Right forelimb (tissue), 1 donor: Measurements from ENCODE around the gene PIGO.

ENCODE experiments used
- DNase-seq: peaks from one replicate; pipeline ENCODE4 v3.0.0-alpha.2; 2018

The PIGO gene

GRCh38 chr9:35096035-35096849 lies at the start of gene PIGO:
Gene PIGO, minus strand, starts transcription at chr9:35096591. Its CDS starts 1,026 bp downstream, at chr9:35095565.
- DNase-seq, result peak; percentile 91

- no peak for DNase-seq
These were observed 45.6 kb upstream of the PIGO start for GRCh38 chr9:35142037-35142436.

- DNase-seq, result no peak
These were observed 43.7 kb upstream of the PIGO start for GRCh38 chr9:35140093-35140492.

- no peak for DNase-seq
These were observed 40.5 kb upstream of the PIGO start for GRCh38 chr9:35136866-35137265.

DNA sequence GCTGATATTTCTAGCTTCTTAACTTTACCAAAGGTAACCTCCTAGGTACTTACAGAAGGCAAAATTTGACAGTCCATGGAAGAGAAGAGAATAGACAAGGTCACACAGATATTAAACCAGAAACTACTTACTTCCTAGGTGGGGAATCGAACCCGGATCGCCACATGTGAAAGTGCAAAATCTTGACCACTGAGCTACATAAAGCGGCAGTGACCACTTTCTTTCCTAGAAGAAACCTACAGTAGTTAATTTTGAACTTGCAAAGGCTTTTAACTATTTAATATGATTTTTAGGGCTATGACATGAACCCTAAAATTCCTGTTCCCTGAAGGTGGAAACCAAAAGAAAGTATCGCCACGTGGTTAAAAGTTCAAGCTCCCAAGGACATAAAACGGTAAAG lies 39.6 kb upstream of the PIGO start:
- no peak for DNase-seq

GRCh38 chr9:35134920-35135319 lies 38.5 kb upstream of the PIGO start:
- DNase-seq, result no peak

DNA sequence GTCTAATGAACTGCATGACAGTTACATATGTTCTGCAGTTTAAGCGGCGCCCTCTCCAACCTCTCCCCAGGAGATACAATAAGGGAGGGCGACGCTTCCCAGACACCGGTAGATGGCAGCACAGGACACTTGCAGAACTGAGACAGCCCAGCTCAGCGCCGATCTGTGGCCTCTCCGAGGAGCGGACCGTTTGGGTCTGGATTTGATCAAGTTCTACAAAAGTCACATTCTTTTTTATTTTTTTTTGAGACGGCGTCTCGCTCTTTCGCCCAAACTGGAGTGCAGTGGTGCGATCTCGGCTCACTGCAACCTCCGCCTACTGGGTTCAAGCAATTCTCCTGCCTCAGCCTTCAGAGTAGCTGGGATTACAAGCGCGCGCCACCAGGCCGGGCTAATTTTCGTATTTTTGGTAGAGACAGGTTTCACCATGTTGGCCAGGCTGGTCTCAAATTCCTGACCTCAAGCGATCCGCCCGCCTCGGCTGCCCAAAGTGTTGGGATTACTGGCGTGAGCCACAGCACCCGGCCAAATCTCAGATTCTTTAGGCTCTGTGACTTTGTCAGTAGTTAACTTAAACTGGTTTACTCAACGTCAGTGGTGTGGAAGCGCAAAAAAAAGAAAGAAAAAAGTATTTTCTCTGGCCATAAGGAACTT lies 20.6 kb upstream of the PIGO start:
- DNase-seq, result peak; percentile 91

DNA sequence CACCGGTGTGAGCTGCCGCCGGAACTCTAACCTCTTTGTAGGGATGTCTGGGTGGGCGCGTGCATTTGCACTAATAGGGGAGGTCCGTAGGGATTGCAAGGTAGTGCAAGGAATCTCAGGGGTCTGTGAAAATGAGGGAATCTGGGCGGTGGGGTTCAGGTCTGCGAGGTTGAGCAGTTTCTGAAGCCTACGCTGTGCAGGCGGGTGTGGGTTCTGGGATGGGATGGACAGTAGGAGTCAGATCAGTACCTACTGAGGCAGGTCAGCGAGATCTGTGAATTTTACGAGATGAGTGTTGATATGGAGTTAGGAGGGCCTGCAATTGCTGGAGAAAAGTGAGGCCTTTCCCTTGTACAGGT lies 20.1 kb upstream of the PIGO start:
- DNase-seq, result no peak

DNA sequence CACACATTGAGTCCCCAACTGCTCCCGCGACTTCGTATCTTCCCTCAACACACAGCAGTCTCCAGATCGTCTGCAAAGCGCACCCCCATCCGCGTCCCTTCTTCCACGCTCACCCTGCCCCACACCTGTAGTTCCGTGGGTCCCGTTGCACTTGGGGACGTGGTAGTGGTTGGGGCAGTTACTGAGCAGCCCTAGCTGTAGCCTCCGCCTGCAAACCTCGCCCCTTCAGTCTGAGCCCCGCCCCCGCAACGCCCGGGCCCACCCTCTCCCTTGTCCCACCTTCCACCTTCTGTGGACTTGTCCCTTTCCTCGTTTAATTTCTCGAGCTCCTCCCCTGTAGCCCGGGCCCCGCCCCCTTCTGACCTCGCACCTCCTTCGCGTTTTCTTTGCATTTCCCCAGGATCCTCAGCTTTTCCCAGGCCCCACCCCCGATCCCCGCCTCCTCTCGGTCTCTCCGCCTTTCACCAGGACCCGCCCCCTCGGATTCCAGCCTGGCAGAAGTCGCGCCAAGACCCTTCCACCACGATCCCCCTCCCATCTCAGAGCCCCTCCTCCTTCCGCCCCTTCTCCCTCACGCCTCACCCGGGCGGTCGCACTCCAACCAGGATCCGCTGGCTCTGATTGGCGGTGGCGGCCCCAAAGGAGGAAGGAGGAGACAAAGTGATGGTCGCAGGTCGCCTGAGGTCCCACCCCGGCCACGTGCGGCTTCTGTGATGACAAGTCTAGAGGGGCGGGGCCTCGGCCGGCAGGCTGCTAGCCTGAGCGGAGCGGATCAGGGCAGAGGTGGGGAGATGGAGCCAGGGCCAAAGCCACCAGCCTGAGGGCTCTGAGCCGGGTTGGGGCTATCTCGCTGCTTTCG lies 19.5 kb upstream of the PIGO start, which contains the start of gene ATOSB:
Gene ATOSB, minus strand, starts transcription at position 183 of the 859 bp plus-strand sequence. CDS start 7,588 bp downstream, outside the sequence.
- DNase-seq, result peak; percentile 98

DNA sequence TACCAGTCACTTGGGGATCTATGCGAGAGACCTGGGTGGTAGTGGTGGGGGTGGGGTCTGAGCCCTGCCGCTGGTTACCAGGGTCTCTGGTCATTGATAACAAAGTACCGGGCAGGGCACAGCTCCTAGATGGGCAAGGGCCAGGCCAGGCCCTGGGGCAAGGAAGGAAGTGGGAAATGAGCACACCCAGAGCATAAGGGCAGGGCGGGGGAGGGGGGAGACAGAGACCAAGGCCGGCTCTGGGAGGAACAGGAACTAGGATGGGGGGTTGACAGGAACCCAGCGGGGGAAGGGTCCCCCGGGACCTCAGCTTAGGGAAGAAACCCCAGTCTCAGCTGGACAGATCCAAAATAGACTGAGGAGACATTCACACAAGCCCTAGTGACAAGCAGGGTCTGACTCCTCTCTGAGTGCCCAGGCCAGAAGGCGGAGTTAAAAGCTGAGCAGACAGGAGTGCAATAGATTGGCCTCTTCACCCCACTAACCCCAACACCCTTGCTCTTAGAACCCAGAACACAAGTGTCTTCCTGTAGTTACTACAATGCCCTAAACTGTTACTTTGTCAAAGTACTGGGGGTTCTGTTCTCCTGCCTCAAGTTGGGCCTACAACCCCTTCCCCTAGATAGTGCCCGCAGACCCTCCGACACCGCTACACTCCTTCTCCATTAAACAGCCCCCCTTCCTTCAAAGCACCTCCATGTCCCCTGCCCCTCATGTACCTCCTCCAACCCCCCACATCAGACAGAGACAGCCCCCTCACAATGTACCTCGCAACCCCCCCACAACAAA lies 18.6 kb upstream of the PIGO start:
- DNase-seq, result peak; percentile 59

DNA sequence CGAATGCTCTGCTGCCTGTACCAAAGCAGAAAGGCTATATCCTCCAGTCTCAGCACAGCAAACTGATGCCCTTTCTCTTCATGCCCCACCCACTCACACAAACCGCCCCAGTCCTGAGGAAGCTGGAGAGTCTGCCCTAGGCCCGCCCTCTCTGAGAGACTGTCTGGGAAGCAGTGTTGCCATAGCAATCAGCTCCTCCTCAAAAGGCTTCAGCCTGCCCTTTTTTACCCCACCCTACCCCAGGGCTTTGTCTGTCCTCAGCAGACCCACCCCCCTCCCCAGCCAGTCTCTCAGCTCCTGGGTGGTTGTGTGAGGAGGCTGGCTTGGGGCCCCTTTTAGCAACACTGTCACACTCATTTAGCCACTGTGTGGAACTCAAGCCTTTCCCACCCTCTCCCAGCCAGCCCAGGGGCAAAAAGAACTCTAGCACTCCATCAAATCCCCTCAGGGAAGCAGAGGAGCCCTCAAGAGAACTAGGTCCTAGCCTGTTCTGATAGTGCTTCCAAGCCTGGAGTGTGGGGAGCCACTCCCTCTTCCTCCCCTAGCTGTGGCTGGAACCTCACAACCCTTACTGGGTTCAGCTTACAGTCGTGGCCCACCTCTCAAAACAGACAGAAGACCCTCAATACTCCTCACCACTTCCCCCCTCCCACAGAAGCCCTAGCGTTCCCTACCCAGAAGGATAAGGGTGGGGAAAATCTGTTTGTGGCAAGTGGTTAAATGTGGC lies 17.9 kb upstream of the PIGO start:
- DNase-seq, result peak; percentile 76

DNA sequence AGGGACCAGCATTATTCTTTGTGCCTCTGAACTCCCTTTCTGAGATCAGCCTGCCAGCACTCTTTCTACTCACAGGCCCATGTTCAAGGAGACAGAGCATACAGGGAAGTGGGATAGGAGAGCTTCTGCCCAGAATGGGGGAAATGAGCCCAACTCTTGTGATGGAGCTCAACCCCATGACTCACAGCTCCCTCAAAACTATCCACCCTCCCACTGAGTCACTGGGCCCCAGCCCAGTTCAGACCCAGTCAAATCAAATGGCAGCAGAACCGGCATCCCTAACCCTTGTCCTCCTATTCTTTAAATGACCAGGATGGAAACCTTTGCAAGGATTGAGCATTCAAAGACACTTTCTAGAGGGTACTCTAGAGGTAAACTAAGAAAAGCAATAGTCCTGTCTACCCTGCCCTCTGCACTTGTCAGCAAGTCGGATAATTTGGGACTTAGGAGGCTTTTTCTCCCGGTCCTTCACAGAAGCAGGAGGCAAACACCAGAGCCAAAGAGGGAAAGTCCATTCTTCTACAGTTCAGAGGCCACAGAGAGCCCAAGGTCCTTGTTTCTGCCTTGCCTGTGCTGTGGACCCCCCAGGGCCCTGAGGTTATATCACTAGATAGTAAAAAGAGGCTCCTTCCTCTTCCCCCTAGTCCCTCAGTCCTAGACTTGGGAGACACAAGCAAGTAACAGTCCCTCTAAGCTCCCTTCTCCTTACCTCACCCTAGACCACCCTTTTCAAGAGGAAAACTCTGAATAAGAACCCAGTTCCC lies 16.0 kb upstream of the PIGO start:
- no peak for DNase-seq

GRCh38 chr9:35111001-35111933 lies 14.9 kb upstream of the PIGO start:
- DNase-seq, result peak; percentile 97

DNA sequence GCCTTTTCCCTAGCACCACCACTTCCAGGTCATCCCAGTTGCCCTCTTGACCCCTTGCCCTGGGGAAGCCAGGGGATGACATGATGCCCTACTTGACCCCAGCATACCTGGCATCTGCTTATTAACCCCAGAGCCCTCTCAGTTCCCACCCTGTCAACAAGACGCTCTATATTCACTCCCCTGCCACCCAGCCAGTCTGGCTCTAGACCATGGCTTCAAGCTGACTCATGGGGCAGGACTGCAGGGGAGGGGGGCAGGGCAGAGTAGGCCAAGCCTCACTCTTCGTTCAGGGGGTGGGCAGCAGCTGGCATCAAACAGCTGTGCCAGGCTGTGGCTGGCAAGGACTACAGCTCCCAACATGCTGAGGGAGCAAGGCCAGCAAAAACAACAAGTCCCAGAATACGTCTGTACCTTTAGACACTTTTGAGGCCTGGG lies 14.0 kb upstream of the PIGO start:
- DNase-seq, result no peak

- no peak for DNase-seq
These were observed 12.7 kb upstream of the PIGO start for GRCh38 chr9:35108946-35109575.

GRCh38 chr9:35108461-35108860 lies 12.1 kb upstream of the PIGO start:
- DNase-seq, result no peak

GRCh38 chr9:35107297-35108290 lies 11.2 kb upstream of the PIGO start:
- no peak for DNase-seq

GRCh38 chr9:35106343-35106730 lies 9.9 kb upstream of the PIGO start:
- no peak for DNase-seq
